HepG2 (cell line): ENCODE measurements around the gene CTU2. TPM values are rescaled to one million over a fixed set of nuclear protein-coding genes. Genes with fewer than 3 reads are reported as not detected.

Experiments
- AGO2 ChIP-seq: fragments of 200-400 bp; formaldehyde crosslinking; optimal IDR thresholded peaks from 2 replicates; pipeline ENCODE3; 2017; ENCODE audit warnings: mild to moderate bottlenecking, low read depth, low read length, moderate library complexity
- AHDC1 ChIP-seq: sonication (generic); formaldehyde crosslinking; IDR thresholded peaks from 2 replicates; pipeline ENCODE4 v1.5.1; 2020; ENCODE audit warnings: mild to moderate bottlenecking, missing genetic modification reagents, borderline replicate concordance
- ARNT ChIP-seq: fragments of 450-650 bp; IDR thresholded peaks from 2 replicates; pipeline ENCODE4 v1.6.1; 2017
- BCL3 ChIP-seq: sonication (generic); formaldehyde crosslinking; IDR thresholded peaks from 2 replicates; pipeline ENCODE4 v1.5.1; 2020; ENCODE audit warnings: mild to moderate bottlenecking, missing genetic modification reagents, moderate library complexity
- BRCA1 ChIP-seq: sonication (generic); formaldehyde crosslinking; IDR thresholded peaks from 2 replicates; pipeline ENCODE4 v1.4.0; 2020; ENCODE audit warnings: missing genetic modification reagents
- CEBPG ChIP-seq: IDR thresholded peaks from 2 replicates; pipeline ENCODE4 v1.6.1; 2016
- IRX3 ChIP-seq: sonication (generic); formaldehyde crosslinking; IDR thresholded peaks from 2 replicates; pipeline ENCODE4 v1.8.1; 2023; ENCODE audit warnings: mild to moderate bottlenecking, low read depth, missing genetic modification reagents, borderline replicate concordance
- RNF219 ChIP-seq: sonication (generic); formaldehyde crosslinking; IDR thresholded peaks from 2 replicates; pipeline ENCODE4 v1.5.0; 2020; ENCODE audit warnings: mild to moderate bottlenecking, missing genetic modification reagents
- SOX6 ChIP-seq, 2 experiments: fragments of 450-650 bp in 1 of 2; sonication (generic) in 1 of 2; formaldehyde crosslinking in 1 of 2; IDR thresholded peaks; 2 replicates each; pipeline versions ENCODE4 v1.4.0 to v1.6.1; 2017 to 2020; ENCODE audit warnings: antibody characterized with exemption in 1 of 2, mild to moderate bottlenecking in 1 of 2, missing genetic modification reagents in 1 of 2
- SYNCRIP ChIP-seq: fragments of 200-400 bp; formaldehyde crosslinking; IDR thresholded peaks from 2 replicates; pipeline ENCODE4 v1.6.1; 2018; ENCODE audit warnings: mild to moderate bottlenecking, low read depth, low read length; ENCODE audit not compliant: insufficient read depth
- TFDP1 ChIP-seq: IDR thresholded peaks from 2 replicates; pipeline ENCODE4 v1.6.1; 2016; ENCODE audit warnings: missing compliant biosample characterization, missing genetic modification reagents, borderline replicate concordance
- THRA ChIP-seq: sonication (generic); formaldehyde crosslinking; IDR thresholded peaks from 2 replicates; pipeline ENCODE4 v1.4.0; 2020; ENCODE audit warnings: missing genetic modification reagents, borderline replicate concordance
- ZGPAT ChIP-seq: IDR thresholded peaks from 2 replicates; pipeline ENCODE4 v1.6.1; 2016; ENCODE audit warnings: mild to moderate bottlenecking
- polyA plus RNA-seq, 8 experiments: library from polyadenylated mRNA; depleted of rRNA in 3 of 8; stranded (reverse) in 7 of 8; unstranded in 1 of 8; fragments of >200 nt; fragmentation: Illumina TruSeq in 4 of 8; extraction: Trizol in 4 of 8; gene quantifications; 2 replicates each; pipeline versions ENCODE4 v1.2.1 to v1.2.3, GENCODE V29; 2011 to 2016; ENCODE audit warnings: low read depth in 4 of 8, missing spikeins in 1 of 8, mixed read lengths in 1 of 8; ENCODE audit not compliant: insufficient read depth in 1 of 8
- total RNA-seq, 5 experiments: library from RNA; depleted of rRNA; stranded (reverse); fragments of >200 nt; fragmentation: Illumina TruSeq; extraction: Trizol; gene quantifications; 2 replicates each; pipeline ENCODE4 v1.2.3, GENCODE V29; 2016; ENCODE audit warnings: low read depth in 1 of 5

CTU2 gene
- total and polyA plus RNA-seq, 2 of the 13 experiments (the other 11 are each of a cell fraction or from before 2014, with no cell fraction given) = 13.3 to 21.9 TPM

GRCh38 chr16:88681084-88681680, 25.1 kb upstream of the CTU2 start (continued):
- TF ChIP-seq RNF219 (CRISPR knock-in tag) (no peak), SOX6 (IDR thresholded peaks at IDR 0.05) (no peak), SOX6 (CRISPR knock-in tag; IDR thresholded peaks at IDR 0.05) (peak; percentile 47; the same call in 1 of the 2 replicates), SYNCRIP (no peak), BCL3 (no peak), AGO2 (peak; percentile 75), IRX3 (CRISPR knock-in tag) (no peak), ARNT (no peak), BRCA1 (no peak), TFDP1 (CRISPR knock-in tag) (no peak), CEBPG (CRISPR knock-in tag) (no peak), THRA (0 out of 2 replicates have a peak, but pooled peaks have one; percentile 11), ZGPAT (peak; percentile 34; the same call in 1 of the 2 replicates), AHDC1 (CRISPR knock-in tag) (no peak)
